Pancreas (tissue), 10 donors: ENCODE data around the gene UBAC1. TPM values are rescaled to one million over a fixed set of nuclear protein-coding genes. Genes with fewer than 3 reads are reported as not detected.
A peak's percentile ranks its signal among the peaks of the same experiment; 100 is the strongest.

ENCODE experiments used
- ATAC-seq, 4 donors: fragments of 200-7000 bp; cut with Tn5 transposase; one replicate each; pipeline versions ENCODE4 v1.8.0 to v1.9.1; 2020; ENCODE audit warnings: mild to moderate bottlenecking in 4 of 4, moderate library complexity in 4 of 4
- DNase-seq, 6 donors: peaks; one replicate each; pipeline ENCODE4 v3.0.0-alpha.2; 2020
- FAIRE-seq: peaks from 2 replicates; lab custom pipeline; 2012; peaks lifted over from hg19 to GRCh38; lab: Jason Lieb, UNC
- H3K27ac ChIP-seq, 4 donors: fragments of 200-600 bp; sonication (generic); 1 replicate in 3 of 4; 2 replicates in 1 of 4; pipeline versions ENCODE4 v1.5.0 to v1.8.0; 2020
- H3K27me3 ChIP-seq, 4 donors: fragments of 200-600 bp; one replicate each; pipeline ENCODE4 v1.8.0; 2021
- H3K36me3 ChIP-seq, 3 donors: fragments of 200-600 bp; sonication (generic) in 1 of 3; one replicate each; pipeline versions ENCODE4 v1.5.0 to v1.8.0; 2020 to 2021
- H3K4me1 ChIP-seq, 3 donors: fragments of 200-600 bp; one replicate each; pipeline ENCODE4 v1.8.0; 2021
- H3K4me3 ChIP-seq, 4 donors: fragments of 200-600 bp; sonication (generic) in 2 of 4; one replicate each; pipeline versions ENCODE4 v1.5.0 to v1.8.0; 2020 to 2021
- H3K9me3 ChIP-seq, 4 donors: fragments of 200-600 bp; one replicate each; pipeline ENCODE4 v1.8.0; 2021
- WGBS, 2 donors: extraction: QIAGEN DNeasy Blood & Tissue Kit; methylation state at CpG; one replicate each; pipeline ENCODE4 v1.1.7; 2013; 5-methylcytosine and 5-hydroxymethylcytosine counted together
- intact Hi-C, 3 donors: fragments of 100-400 bp; cut with DNase I; formaldehyde crosslinking; loops; one replicate each; pipeline versions ENCODE4 v1.11.1 to v1.14.2; 2022
- polyA plus RNA-seq, 2 donors: library from polyadenylated mRNA; stranded (reverse); fragments of 200-250 nt; gene quantifications; one replicate each; pipeline ENCODE4 v1.2.3, GENCODE V29; 2013
- total RNA-seq, 6 donors: library from RNA; stranded (reverse); fragmentation: NEBNext Ultra II Directional in 4 of 6; extraction: Animal tissue kit (Norgen Biotek cat#: 25700) in 4 of 6; gene quantifications; one replicate each; pipeline versions ENCODE4 v1.2.1 to v1.2.4, GENCODE V29; 2021 to 2023
- TF ChIP-seq, protein P1 (sequence below), 4 donors: fragments of 200-600 bp; sonication (generic) in 3 of 4; IDR thresholded peaks; one replicate each; pipeline versions ENCODE4 v1.5.0 to v1.8.0; 2021; ENCODE audit warnings: antibody characterized with exemption in 4 of 4
- donor health status: healthy with polysubstance abuse.
- donor health status: DM: no; HTN: no; CAD: no; lungs with moderate emphysema.
- donor health status: DM: no; HTN: no; CAD: no.
- donor health status: control.
- donor health status: control.
- donor health status: Bipolar disorder and iron deficiency.
- donor health status: DM: yes; HTN: yes; CAD: no.
- donor health status: DM: no; HTN: no; CAD: no.
- donor health status: DM: no; HTN: no; CAD: no.
- donor health status: DM: yes; HTN: yes; CAD: no.

UBAC1 gene
- total and polyA plus RNA-seq, 8 donors: 9.8 to 33.7 (median 14.4) TPM

DNA sequence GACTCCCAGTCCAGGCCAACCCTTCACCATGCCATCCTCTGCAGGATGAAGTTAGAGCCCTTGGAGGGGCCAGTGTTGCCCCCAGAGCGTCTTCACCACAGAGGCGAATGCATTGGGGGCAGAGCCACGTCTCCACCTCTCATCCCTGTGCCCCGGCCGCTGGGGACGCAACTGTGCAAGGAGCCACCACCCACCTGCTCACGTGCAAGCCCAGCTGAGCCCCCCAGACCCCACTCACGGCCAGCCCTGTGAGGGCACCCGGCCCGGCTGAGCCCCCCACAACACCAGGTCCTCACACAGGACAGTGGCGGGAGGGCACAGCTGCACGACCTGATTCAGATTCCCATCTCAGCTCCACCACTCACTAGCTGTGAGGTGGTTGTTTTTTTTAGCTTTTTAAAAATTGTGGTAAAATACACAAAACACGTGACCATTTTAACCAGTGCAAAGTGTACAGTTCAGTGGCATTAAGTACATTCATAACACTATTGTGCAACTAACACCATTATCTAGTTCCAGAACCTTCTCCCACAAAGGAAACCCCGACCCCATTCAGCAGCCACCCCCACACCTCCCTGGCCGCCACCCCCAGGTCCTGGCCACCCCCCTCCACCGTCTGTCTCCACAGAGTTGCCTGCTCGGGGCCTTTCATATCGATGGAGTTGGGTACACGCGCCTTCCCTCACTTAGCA lies 33.5 kb upstream of the UBAC1 start:
- Histone ChIP-seq H3K36me3 (no peaks in the 10 kb centered on the region), H3K27ac (no peak overlapping the region), H3K4me3 (no peak overlapping the region), H3K4me1 (peaks cover 5 to 17% (median 10%) of the 10 kb centered on the region in 3 donors), H3K27me3 (no peaks in the 10 kb centered on the region), H3K9me3 (no peaks in the 10 kb centered on the region)
- 55 to 67% methylated on average over 19 to 20 of the region's 20 CpGs for WGBS, 2 donors
- FAIRE-seq (no peak), DNase-seq (peak in 1 of 6 donors; percentile 74), ATAC-seq (no peak)
- TF ChIP-seq, protein P1, sequence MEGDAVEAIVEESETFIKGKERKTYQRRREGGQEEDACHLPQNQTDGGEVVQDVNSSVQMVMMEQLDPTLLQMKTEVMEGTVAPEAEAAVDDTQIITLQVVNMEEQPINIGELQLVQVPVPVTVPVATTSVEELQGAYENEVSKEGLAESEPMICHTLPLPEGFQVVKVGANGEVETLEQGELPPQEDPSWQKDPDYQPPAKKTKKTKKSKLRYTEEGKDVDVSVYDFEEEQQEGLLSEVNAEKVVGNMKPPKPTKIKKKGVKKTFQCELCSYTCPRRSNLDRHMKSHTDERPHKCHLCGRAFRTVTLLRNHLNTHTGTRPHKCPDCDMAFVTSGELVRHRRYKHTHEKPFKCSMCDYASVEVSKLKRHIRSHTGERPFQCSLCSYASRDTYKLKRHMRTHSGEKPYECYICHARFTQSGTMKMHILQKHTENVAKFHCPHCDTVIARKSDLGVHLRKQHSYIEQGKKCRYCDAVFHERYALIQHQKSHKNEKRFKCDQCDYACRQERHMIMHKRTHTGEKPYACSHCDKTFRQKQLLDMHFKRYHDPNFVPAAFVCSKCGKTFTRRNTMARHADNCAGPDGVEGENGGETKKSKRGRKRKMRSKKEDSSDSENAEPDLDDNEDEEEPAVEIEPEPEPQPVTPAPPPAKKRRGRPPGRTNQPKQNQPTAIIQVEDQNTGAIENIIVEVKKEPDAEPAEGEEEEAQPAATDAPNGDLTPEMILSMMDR (IDR thresholded peaks at IDR 0.05): no peak
- intact Hi-C loops: no loop called here

DNA sequence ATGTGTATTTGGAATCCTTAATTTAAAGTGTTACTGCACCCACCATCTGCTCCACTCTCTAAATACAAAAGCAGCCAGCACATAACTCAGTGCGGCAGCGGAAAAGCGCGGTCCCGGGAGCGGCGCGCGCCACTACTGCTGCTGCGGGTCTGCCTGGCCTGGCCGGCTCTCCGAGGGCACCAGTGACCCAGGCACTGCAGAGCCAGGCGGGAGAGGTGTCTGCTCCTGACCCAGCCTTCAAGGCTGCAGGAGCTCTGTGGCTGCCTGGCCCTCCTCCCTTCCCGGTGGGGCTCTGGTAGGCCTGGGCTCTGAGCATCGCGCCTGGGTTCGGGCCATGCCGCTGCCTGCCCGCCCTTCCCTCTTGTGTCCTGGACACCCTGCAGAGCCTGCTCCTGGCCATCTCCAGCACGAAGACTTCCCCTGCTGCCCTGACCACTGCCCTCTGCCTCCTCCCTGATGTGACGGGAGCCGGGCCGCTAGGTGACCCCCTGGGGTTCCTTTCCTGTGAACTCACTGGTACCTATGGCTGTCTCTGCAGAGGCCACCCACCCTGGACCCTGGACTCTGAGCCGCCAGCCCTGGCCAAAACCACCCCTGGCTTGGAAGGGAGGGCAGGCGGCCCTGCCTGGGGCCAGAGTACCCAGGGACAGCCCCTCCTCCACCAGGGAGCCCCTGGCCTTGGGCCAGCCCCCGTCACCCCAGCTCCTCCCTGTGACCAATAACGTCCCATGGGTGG lies 32.8 kb upstream of the UBAC1 start:
- no peak overlapping the region for H3K4me3 ChIP-seq
- H3K9me3 ChIP-seq: no peaks in the 10 kb centered on the region
- FAIRE-seq (no peak), ATAC-seq (no peak), DNase-seq (peak in 1 of 6 donors; percentile 67)
- no peaks in the 10 kb centered on the region for H3K36me3 ChIP-seq
- TF ChIP-seq, protein P1 (IDR thresholded peaks at IDR 0.05): no peak
- peaks cover 9 to 17% (median 10%) of the 10 kb centered on the region in 3 donors for H3K4me1 ChIP-seq
- H3K27me3 ChIP-seq: no peaks in the 10 kb centered on the region
- H3K27ac ChIP-seq: peak overlapping the region in 3 of 4 donors; percentile 64 to 87 (median 83)
- WGBS, 2 donors: 78 to 86% methylated on average over 24 to 27 of the region's 27 CpGs
- intact Hi-C loops: no loop called here

DNA sequence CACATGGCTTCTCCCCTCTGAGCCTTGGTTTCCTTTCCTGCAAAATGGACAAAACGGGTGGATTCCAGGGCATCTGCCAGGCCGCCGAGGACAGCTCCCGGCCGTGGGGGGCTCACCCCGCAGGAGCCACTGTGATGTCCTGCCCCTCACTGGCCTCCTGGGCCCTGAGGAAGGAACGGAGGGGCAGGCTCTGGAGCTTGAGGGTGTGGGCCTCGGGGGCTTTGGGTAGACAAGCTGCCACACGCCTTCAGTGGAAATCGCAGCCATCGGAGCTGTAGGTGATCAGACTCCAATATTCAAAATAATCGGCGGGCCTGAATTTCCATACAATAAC lies 32.2 kb upstream of the UBAC1 start:
- no peak for FAIRE-seq
- H3K27me3 ChIP-seq: no peaks in the 10 kb centered on the region
- no peaks in the 10 kb centered on the region for H3K9me3 ChIP-seq
- DNase-seq: no peak
- peak overlapping the region; percentile 26 to 87 (median 74) for H3K27ac ChIP-seq
- ATAC-seq: no peak
- intact Hi-C loops: no loop called here
- H3K36me3 ChIP-seq: no peaks in the 10 kb centered on the region
- peak overlapping the region in 1 of 4 donors; percentile 30 for H3K4me3 ChIP-seq
- 59 to 68% methylated on average over 13 of the region's 13 CpGs for WGBS, 2 donors
- TF ChIP-seq, protein P1 (IDR thresholded peaks at IDR 0.05): no peak
- H3K4me1 ChIP-seq: peaks cover 9 to 17% (median 10%) of the 10 kb centered on the region in 3 donors

DNA sequence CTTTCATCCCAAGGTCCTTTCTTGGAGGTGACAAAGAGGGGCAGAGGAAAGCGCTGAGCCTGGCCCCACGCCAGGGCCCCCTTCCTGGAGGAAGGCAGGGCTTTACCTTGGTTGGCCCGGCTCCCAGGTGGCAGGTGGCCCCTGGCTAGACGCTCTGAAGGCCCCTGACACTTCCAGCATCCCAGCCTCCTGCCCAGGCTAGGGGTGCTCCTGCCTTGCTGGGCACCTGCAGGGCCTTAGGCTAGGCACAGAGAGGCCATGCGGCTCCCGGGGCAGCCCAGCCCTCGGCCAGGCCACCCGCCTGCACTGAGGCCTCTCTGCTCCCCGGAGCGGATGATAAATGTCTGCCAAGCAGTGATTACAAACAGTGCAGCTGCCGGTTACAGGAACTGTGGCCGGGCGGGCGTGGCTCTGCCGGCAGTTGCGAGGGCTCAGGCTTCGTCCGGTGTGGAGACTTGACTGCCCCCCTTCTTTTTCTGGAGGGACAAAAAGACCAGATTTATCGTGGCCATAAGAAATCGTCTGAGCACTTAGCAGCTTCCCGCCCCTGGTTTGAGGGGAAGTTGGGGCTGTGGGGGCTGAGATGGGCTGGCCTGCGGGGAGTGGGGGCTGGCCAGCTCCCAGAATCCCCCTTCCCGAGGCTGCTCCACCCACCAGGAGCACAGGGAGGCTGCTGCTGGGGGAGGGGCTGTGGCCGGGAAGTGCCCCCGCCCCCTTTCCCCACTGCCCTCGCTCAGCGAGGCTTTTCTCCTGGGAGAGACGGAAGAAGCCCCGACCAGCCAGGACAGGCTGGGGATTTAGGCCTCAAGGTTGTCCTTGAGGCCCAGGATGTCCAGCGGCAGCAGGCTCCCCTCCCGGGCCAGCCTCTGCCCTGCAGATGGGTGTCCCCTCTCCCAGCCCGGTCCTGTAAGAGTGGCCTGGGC lies 31.6 kb upstream of the UBAC1 start:
- H3K4me3 ChIP-seq: peak overlapping the region in 1 of 4 donors; percentile 30
- H3K36me3 ChIP-seq: no peaks in the 10 kb centered on the region
- peak overlapping the region; percentile 29 to 87 (median 74) for H3K27ac ChIP-seq
- FAIRE-seq: no peak
- WGBS, 2 donors: 6 to 9% methylated on average over 31 to 32 of the region's 32 CpGs
- ATAC-seq: peak; percentile 56 to 86 (median 79)
- peaks cover 0 to 2% (median 0%) of the 10 kb centered on the region in 4 donors for H3K27me3 ChIP-seq
- H3K4me1 ChIP-seq: peaks cover 9 to 17% (median 10%) of the 10 kb centered on the region in 3 donors
- no peaks in the 10 kb centered on the region for H3K9me3 ChIP-seq
- intact Hi-C loops: no loop called here
- TF ChIP-seq, protein P1 (IDR thresholded peaks at IDR 0.05): no peak
- DNase-seq: peak; percentile 54 to 84 (median 68)
